Left forelimb (tissue), 1 donor: Measurements from ENCODE around the gene STAM2.
"Not testable (repeated sequence)": the region's sequence is repeated elsewhere in the genome, so short reads cannot be mapped to it uniquely, and the experiment has no call there.

Experiments
- DNase-seq: peaks from one replicate; pipeline ENCODE4 v3.0.0-alpha.2; 2018; ENCODE audit warnings: low spot score

STAM2 gene

DNA sequence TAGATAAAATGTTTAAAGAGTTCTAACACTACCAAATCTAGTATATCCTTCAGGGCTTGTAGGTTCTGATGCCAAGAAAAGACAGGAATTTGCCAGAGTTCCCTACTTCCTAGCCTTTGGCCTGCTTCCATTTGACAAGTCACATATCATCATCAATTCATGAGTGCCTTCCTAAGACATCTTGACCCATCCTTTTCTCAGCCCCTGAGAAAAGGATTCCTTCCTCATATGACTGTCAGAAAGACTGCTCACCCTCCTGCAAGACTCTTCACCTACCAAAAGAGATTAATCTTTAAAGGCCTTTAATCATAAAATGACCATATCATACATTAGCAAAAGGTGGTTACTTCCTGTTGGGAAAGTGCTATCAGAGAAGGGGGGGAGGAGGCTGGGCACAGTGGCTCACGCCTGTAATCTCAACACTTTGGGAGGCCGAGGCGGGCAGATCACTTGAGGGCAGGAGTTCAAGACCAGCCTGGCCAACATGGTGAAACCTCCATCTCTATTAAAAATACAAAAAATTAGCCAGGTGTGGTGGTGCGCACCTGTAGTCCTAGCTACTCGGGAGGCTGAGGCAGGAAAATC, 3.3 kb downstream of the STAM2 start:
- not testable (repeated sequence) for DNase-seq

DNA sequence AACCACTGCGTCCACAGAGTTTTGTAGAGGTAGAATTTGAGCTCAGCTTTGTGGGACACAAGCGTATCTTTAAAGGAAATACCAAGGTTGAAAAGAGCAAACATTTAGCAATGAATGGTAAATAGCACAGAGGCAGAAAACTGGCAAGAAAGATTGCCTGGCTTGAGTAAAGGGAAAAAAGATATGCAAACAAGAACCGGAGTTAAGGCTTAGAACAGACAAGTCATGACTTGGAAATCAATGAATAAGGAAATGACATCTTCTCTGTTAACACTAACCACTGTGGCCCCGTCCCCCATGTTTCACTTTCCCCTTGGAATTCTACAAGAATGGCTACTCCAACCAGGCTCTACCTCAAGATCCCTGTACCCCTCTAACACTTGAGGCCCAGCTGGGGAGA, 3.8 kb downstream of the STAM2 start:
- DNase-seq, result no peak

DNA sequence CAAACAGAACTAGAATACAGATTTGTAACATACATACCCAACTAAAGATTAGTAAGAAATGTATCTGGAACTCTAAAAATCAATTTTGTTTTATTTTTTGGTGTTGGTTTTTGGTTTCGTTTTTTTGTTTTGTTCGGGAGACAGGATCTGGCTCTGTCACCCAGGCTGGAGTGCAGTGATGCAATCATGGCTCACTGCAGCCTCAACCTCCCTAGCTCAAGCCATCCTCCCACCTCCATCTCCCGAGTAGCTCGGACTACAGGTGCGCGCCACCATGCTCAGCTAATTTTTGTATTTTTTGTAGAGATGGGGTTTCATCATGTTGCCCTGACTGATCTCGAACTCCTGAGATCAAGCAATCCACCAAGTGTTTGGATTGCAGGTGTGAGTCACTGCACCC, 6.4 kb downstream of the STAM2 start:
- not testable (repeated sequence) for DNase-seq

DNA sequence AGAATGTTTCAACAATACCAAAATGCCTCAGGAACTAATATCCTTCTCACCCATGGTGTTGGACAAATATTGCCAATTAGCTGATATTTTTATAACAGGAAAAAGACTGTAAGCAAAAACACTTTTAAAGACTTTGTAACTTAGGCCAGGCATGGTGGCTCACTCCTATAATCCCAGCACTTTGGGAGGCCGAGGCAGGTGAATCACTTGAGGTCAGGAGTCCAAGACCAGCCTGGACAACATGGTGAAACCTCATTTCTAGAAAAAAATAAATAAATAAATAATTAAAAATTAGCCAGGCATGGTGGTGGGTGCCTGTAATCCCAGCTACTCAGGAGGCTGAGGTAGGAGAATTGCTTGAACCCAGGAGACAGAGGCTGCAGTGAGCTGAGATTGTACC, 8.1 kb downstream of the STAM2 start:
- not testable (repeated sequence) for DNase-seq

DNA sequence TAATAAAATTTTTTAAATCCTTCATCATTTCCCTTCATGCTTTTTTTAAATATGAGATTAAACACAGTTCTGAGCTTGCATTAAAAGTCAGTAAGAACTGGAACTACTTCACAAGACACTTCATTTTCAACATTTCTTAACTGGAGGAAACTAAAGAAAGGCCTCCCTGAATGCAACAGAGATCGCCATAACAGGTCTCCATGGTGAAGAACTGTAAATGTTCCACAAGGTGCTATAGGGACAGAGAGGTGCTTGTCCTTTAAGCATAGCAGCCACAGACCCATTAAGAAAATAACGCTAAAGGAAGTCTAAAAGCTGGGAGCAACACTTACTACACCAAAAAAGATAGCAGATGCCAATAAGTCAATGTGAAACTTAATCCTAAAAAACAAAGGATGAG, 8.5 kb downstream of the STAM2 start:
- DNase-seq, result no peak

DNA sequence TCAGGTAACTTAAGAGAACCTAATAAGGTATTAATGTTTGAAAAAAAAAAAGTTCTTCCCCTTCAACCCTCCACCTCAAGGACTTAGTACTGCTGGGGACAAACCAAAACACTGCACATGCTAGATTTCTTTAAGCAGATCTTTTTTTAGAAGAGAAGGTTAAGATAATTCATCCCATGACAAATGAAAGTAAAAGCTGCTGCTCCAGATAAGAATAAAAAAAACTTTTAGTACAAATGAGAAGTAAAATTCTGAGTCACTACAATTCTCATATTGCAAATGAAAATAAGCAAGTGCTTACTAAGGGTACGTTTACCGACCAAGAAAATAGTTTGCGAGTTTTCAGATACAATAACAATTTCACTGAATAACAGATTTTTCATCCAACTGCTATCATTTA, 8.9 kb downstream of the STAM2 start:
- no peak for DNase-seq

DNA sequence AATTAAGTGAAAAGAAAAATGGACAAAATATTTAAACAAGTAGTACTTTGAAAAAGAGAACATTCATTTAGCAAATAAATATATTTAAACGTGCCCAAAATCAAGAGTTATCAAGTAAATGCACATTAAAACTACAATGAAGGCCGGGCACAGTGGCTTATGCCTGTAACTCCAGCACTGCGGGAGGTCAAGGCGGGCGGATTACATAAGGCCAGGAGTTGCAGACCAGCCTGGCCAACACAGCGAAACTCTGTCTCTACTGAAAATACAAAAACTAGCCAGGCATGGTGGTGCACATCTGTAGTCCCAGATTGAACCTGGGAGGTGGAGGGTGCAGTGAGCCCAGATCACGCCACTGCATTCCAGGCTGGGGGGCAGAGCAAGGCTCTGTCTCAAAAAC, 9.8 kb downstream of the STAM2 start:
- DNase-seq, result no peak

DNA sequence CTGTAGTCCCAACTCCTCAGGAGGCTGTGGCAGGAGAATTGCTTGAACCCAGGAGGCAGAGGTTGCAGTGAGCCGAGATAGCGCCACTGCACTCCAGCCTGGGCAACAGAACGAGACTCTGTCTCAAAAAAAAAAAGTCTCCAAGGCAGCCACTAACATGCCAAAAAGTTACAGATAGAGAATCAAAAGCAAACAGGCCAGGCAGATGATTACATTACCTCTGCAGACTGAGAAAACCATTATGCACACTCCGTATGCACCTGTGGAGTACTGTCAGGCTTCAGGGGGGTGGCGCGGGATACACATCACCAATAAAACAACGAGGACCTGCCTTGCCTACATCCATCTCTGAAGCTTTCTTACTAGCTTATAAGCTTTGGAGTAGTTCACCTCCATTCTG, 10.3 kb downstream of the STAM2 start:
- DNase-seq, result no peak

DNA sequence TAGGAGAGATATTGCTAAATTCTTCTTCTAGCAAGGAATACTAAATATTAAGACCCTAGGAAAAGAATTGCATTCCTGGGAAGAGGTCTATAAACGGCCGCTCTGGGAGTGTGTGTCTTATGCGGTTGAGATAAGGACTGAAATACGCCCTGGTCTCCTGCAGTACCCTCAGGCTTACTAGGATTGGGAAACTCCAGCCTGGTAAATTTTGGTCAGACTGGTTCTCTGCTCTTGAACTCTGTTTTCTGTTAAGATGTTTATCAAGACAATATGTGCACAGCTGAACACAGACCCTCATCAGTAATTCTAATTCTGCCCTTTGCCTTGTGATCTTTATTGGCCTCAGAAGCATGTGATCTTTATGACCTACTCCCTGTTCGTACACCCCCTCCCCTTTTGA, 11.9 kb downstream of the STAM2 start:
- DNase-seq, result not testable (repeated sequence)

DNA sequence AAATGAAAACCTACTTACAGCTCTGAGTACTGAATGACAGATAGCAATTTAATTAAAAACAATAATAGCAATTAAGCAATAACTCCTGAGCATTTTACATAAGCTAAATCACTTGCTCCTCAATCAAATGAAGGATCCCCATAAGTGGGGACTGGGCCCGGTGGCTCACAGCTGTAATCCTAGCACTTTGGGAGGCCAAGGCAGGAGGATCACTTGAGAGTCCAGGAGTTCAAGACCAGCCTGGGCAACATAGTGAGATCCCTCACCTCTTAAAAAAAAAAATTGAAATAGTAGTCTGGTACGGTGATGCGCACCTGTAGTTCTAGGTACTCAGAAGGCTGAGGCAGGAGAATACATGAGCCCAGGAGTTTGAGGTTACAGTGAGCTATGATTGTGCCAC, 13.4 kb downstream of the STAM2 start:
- no peak for DNase-seq

DNA sequence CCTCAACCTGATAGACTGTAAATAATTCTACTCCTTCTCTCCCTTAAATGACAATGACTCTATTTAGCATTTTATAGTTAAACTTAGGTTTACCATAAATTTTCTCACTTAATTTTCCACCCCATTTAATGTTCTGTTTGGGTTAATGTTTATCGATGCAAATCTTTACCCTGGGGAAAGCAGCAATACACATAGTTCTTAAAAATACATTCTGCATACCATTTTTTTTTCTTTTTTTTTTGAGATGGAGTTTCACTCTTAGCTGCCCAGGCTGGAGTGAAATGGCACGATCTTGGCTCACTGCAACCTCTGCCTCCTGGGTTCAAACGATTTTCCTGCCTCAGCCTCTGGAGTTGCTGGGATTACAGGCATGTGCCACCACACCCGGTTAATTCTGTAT, 14.0 kb downstream of the STAM2 start:
- DNase-seq, result no peak

DNA sequence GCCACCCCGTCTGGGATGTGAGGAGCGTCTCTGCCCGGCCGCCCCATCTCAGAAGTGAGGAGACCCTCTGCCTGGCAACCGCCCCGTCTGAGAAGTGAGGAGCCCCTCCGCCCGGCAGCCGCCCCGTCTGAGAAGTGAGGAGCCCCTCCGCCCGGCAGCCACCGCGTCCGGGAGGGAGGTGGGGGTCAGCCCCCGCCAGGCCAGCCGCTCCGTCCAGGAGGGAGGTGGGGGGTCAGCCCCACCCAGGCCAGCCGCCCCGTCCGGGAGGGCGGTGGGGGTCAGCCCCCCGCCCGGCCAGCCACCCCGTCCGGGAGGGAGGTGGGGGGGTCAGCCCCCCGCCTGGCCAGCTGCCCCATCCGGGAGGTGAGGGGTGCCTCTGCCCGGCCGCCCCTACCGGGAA, 15.2 kb downstream of the STAM2 start:
- DNase-seq, result not testable (repeated sequence)

DNA sequence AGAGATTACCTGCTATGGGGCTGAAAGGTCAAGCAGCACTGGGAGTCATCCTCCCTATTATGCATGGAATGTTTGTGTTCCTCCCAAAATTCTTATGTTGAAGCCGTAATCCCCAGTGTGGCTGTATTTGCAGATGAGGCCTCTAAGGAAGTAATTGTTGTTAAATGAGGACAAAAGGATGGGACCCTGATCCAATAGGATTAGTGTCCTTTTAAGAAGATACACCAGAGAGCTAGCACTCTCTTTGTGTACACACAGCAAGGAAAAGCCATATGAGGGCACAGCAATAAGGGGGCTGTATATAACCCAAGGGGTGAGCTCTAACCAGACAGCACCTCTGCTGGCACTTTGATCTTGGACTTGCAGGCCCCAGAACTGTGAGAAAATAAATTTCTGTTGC, 18.3 kb downstream of the STAM2 start:
- DNase-seq, result no peak

DNA sequence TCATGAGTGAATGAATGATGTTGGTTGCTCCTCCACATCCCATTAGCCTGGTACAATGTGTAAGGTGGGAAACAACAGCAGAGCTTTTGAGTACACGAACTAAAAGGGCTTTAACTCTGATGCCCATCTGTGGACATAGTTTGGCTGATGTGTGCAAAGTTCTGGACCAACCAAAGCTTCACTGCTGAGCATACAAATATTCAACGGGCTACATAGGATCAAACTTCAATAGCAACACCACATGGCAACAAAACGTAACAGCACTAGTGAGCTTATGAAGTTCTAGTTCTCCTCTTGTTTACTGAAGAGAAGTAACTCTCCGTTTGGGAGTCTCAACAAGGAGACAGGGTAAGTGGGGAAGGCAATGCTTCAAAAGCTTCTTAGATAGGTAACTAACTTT, 20.4 kb downstream of the STAM2 start:
- DNase-seq, result no peak

DNA sequence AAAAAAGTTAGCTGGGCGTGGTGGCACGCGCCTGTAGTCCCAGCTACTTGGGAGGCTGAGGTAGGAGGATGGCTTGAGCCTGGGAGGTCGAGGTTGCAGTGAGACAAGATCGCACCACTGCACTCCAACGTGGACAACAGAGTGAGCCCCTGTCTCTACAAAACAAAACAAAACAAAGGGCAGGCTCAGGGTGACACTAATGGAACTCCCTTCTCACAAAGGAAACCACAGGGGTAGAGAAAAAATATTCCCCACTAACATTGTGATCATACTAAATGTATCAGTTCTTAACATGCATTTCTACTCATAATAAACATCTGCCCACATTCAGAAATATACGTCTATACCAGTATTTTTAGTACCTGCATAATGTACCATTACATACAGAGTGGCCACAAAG, 21.1 kb downstream of the STAM2 start:
- no peak for DNase-seq

DNA sequence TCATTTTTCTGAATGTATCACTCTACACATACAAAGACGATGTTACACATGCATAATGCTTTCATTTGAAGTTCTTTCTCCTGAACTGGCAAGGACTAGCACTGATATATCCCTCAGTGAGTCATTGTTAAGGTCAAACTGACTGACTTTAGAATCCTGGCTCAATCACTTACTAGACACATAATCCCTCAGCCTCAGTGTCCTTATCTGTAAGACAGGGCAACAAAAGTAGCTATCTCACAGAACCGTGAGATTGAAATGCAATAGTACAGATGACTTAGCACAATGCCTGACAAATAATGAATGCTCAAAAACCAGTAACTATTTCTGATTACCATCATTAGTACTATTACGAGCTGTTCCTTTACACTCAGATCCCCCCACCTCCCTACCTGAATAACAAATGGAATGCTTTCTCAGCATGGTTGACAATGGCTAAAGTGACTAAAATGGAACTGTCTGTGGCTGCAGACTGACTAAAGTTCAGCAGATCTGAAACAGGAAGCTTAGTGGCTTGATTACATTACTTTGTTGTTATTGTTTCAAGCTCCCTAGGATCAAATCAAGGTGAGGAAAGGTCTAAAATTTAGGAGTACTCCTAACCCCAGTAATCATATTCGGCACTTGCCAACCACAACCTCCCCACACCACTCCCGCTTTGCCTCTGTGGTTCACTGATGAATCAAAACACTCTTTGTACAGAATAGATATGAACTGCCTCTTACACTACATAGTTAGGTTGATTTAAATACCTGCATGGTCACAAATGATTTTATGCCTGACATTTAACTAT, 40.9 kb downstream of the STAM2 start:
- DNase-seq, result no peak

DNA sequence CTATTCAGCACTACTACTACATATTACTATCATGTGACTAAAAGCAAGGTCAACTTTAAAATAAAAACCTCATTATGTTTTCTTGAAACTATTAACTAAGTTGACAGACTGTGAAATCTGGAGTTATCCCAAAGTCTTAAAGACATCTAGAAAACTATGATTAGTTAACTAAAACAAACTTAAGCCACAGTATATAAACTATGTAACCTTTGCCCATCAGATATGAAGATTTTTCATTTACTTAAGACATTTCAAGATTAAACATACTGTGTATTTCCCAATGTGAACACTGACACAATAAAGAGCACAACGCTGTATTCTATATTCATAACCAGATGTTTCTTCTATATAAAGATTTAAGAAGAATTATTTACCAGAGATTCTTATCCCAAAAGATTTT, 43.3 kb downstream of the STAM2 start:
- DNase-seq, result no peak

DNA sequence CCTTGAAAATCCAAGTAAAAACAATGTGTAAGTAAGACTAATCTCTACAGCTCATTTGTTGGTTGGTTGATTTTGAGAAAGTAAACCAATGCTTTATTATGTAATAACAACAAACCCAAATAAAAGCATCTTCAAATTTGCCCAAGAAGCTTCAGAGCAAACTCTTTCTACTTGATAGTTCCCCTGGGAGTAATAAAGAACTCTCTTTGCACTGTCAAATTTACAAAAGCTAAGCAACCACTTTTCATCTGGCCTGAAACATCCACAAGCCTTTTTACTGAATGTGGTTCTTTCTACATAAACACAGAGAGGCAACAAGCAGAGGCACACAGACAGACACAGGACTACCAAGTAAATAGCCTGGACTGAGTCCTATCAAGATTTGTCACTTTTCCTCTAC, 47.9 kb downstream of the STAM2 start:
- DNase-seq, result no peak

DNA sequence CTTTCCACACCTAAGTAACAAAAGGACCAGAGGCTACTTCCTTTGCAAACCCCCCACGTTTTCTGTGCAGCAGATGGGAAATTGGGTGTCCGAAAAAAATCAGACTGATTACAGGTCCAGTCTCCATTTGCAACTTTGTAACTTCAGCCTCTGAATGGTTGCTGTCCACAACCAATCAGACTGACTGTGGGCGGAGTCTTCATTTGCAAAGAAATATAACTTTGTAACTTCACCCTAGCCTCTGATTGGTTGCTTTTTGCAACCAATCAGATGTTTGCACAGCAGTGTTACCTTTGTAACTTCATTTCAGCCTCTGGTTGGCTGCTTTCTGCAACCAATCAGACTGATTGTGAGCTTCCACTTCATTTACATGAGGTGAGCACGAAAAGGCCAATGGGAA, 48.9 kb downstream of the STAM2 start:
- no peak for DNase-seq

DNA sequence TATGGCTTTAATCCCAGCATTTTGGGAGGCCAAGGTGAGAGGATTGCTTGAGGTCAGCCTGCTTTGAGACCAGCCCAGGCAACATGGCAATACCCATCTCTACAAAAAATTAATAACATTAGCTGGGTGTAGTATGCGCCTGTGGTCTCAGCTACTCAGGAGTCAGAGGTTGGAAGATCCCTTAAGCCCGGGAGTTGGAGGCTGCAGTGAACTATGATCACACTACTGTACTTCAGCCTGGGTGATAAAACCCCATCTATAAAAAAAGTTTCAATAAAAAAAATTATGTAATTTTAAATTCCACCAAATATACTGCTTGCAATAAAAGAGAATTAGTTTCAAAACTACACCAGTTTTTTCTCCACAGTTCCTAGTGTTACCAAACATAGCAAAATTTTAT, 53.4 kb downstream of the STAM2 start:
- DNase-seq, result no peak

DNA sequence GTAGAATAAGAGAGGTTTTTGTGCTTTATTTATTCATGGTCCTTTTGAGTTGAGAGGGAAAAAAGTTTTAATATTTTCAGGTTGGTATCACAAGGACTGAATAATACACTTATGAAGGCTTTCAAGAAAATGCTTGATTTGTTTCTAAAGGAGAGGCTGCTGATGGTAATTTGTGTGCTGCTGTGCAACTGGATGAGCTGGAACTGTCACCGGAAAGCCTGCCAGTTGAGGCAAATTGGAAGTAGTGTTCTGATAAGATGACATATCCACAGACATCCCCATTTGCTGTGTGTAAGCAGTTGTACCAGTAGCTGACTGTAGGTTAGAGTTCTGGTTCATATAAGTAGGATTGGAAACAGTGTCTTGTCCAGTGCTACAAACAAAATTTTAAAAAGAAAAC, 55.1 kb downstream of the STAM2 start:
- DNase-seq, result no peak

DNA sequence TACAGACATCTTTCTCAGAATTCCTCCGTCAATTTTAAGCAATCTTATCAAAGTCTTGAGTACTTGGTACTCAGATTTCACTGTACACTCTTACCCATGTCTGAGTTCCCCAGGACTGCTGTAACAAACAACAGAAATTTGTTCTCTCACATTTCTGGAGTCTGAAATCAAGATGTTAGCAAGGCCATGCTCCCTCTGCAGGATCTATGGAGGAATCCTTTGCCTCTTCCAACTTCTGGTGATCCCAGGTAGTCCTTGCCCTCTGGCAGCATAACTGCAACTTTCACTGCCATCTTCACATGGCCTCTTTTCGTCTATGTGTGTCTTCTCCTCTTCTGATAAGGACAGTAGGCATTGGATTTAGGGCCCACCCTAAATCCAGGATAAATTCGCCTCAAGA, 59.6 kb downstream of the STAM2 start:
- DNase-seq, result no peak

DNA sequence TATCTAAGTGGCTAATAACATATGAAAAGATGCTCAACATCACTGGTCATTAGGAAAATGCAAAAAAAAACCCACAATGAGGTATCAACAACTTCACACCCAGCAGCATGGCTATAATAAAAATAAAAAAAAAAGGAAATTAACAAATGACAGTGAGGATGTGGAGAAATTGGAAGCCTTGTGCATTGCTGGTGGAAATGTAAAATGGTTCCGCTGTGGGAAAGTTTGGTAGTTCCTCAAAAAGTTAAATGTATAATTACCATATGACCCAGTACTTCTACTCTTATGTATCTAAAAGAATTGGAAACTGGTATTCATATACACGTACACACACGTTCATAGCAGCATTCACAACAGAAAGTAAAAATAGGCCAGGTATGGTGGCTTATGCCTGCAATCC, 61.2 kb downstream of the STAM2 start:
- DNase-seq, result no peak

DNA sequence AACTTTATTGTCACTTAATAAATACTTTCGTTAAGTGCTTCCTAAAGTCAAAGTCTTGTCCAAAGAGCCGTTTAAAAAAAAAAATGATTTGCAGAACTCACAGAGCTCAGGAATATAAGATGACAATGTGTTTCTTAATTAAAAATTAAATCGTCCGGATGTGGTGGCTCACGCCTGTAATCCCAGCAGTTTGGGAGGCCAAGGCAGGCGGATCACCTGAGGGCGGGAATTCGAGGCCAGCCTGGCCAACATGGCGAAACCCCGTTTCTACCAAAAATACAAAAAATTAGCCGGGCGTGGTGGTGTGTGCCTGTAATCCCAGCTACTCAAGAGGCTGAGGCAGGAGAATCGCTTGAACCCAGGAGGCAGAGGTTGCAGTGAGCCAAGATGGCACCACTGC, 68.4 kb downstream of the STAM2 start:
- not testable (repeated sequence) for DNase-seq
